Retinal pigment epithelial cell (primary cell): Measurements from ENCODE around the gene TRIM65.

ENCODE experiments used
- DNase-seq: peaks from one replicate; pipeline ENCODE4 v3.0.0-alpha.2; 2010; ENCODE audit warnings: low read depth
- H3K4me3 ChIP-seq: 2 replicates; pipeline ENCODE4 v1.5.1; 2011; ENCODE audit warnings: mild to moderate bottlenecking, low read length, control low read depth, moderate library complexity
- TF ChIP-seq, protein P1 (sequence below): conservative IDR thresholded peaks from 2 replicates; pipeline ENCODE4 v1.5.1; 2011; ENCODE audit warnings: low read depth, low read length, control low read depth, inconsistent platforms

TRIM65 gene

DNA sequence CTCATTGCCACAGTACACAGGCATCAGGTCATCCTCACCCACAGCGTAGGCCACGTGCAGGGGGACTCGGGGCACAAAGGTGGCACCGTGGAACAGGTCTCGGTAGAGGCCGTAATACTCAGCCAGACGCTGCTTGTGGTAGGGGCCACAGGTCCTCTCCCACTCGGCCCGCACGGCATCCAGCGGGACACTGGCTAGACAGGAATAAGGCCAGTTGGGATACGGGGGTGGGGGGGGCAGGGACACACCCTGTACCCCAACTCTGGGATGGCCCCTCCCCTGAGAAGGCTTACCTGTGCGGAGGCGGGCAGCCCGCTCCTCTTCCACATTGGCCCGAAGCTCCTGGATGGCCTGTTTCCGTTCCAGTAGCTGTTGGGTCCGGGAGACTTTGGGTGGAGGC is 5.0 kb upstream of the TRIM65 start:
- TF ChIP-seq, protein P1, sequence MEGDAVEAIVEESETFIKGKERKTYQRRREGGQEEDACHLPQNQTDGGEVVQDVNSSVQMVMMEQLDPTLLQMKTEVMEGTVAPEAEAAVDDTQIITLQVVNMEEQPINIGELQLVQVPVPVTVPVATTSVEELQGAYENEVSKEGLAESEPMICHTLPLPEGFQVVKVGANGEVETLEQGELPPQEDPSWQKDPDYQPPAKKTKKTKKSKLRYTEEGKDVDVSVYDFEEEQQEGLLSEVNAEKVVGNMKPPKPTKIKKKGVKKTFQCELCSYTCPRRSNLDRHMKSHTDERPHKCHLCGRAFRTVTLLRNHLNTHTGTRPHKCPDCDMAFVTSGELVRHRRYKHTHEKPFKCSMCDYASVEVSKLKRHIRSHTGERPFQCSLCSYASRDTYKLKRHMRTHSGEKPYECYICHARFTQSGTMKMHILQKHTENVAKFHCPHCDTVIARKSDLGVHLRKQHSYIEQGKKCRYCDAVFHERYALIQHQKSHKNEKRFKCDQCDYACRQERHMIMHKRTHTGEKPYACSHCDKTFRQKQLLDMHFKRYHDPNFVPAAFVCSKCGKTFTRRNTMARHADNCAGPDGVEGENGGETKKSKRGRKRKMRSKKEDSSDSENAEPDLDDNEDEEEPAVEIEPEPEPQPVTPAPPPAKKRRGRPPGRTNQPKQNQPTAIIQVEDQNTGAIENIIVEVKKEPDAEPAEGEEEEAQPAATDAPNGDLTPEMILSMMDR: no peak
- DNase-seq: no peak
- no peak overlapping the region for H3K4me3 ChIP-seq

DNA sequence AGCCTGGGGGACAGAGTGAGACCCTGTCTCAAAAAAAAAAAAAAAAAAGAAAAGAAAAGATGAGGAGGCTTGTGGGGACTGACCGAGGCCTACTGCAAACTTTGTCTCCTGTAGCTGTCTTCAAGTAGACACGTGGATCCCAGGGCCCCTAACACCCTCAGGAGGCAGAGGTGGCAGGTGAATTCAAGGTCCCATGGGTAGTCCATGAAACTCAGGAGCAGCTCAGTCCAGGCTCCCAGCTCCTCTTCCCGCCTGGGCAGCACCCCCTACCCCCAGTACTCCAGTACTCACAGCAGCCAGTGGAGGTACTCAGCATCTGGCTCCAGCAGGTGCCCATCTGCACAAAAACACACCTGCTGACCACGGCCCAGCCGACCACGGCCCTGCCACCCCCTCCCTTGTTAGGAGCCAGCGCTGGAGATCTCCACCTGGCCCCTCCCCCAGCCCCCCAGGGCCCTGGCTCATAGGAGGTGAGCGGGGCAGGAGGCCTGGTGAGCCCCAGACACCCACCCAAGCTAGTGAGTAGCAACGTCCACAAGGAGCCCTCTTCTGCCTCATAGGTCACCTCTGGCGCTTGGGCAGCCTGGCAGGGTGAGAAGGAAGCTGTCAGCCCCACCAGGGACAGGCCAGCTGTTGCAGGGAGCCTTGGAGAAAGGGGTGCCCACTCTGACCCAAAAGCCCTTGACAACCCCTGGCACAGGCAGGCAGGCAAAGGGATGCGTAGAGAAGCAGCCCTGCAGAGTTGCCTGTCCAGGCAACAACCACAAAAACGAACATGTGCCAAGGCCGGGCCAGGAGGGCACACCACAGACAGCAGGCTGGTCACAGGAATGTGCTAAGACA is 4.2 kb upstream of the TRIM65 start:
- H3K4me3 ChIP-seq: no peak overlapping the region
- TF ChIP-seq, protein P1: no peak
- no peak for DNase-seq

DNA sequence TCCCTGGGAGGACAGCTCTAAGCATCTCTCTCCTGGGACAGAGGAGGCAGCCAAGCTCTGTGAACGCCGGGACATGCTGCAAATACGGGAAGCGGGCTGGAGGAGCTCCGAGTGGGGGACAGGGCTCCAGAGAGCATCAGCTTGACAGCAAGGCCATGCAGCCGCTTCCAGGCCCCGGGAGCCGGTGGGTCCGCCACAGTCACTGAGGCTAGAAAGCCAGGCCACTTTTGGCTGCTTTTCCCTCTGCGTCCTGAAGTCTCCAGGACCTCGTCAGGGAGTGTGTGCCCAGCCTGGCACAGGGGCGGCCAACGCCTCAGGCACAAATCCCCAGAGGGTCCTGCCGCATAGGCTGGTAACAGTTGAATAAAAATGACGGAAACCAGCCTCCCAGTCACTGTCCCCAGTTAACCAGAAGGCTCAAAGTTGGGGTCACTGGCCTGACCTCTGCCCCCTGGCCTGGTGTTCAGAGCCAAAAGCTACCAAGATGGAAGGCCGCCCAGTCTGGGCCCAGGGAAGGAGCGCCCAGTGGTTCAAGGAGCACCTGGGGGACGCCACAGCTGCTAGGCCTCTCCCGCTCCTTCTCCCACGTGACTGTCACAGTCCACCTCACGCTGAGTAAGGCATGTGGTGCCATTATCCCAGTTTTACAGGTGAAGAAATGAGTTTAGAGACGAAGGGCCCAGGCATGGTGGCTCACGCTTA is 3.2 kb upstream of the TRIM65 start:
- TF ChIP-seq, protein P1: no peak
- no peak for DNase-seq
- H3K4me3 ChIP-seq: no peak overlapping the region

DNA sequence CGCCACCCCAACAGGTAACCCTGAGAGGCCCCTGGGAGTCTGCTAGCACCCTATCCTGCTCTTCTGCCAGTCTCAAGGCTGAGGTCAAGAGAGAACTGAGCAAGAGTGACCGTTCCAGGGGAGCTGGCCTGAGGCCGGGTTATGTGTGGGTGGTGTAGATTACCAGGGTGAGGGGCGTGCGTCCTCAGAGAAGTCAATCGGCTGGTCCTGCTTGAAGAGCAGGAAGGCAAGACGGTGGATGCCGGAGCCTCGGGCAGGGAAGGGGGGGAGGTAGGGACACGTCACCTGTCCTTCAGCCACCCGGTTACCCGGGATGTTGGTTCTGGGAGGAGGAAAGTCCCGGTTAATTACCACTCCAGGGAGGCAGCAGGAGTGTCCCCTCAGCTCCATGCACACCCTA is 2.6 kb upstream of the TRIM65 start:
- TF ChIP-seq, protein P1: no peak
- DNase-seq: no peak

DNA sequence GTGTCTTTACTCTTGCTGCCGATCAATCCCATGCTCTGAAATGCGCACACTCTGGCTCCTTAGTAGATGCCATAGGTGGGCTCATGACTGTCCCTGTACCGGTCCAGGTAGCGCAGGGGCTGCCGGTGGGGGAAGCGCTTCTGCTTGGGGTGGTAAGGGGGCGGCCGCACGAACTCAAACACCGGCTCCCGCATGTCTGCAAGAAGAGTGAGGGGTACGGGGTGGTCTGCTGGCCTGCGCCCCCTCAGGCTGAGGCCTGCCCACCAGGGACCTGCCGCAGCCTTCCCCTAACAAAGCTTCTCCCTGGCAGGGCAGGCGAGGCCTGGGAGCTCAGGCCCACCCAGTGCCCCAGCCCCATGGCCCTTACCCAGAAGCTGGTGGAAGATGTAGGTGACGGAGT is 2.0 kb upstream of the TRIM65 start:
- DNase-seq: no peak
- H3K4me3 ChIP-seq: no peak overlapping the region
- TF ChIP-seq, protein P1: no peak

More for the DNA sequence above, 2.6 kb upstream of the TRIM65 start:
- no peak overlapping the region for H3K4me3 ChIP-seq

DNA sequence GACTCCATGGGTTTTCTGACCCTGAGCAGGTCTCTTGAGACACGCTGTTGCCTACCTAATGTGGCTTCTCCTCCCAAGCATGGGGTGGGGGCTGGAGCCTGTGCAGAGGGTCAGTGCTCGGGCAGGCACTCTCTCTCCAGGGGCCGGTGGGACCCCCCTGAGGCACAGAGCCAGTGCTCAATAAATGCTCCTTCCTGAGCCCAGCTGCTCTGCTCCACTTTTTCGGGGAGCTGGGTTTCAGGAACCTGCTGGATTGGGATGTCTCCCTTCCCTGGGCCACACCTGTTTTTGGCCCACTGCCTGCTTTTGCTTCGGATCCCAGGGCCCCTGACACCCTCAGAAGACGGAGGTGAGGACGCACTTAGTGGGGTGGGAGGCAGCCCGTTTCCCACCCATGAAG is 1.3 kb upstream of the TRIM65 start:
- DNase-seq: no peak
- TF ChIP-seq, protein P1: no peak
- no peak overlapping the region for H3K4me3 ChIP-seq
